ENCODE data around the gene TMTC3. TPM values are rescaled to one million over a fixed set of nuclear protein-coding genes. Genes with fewer than 3 reads are reported as not detected.

Gene TMTC3
- total RNA-seq, 1 donor = 71.7 TPM

DNA sequence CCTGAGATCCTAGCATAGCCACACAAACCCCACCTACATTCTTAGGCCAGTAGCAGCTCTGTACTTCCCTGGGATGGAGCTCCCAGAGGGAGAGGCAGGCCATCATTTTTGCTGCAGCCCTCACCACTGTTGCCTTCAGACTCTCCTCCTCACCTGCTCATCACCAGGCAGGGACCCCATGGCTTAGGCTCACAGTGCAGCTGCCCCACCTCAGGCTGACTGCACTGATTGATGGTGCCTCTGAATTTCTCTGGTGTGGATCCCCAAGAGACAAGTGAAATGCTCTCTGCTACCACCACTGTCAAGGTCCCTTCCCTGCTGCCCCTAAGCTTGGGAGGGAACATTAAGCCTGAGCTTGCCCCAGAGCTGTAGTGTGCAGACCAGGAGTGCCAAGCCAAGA, 76.2 kb downstream of the TMTC3 start:
- no peak overlapping the region for H3K4me3 ChIP-seq (ENCODE audit: low read depth, low read length)
- no peak for DNase-seq (ENCODE audit: low read depth)
- TF ChIP-seq CTCF (IDR thresholded peaks at IDR 0.05; ENCODE audit: insufficient read depth, low read depth, low read length) = no peak

DNA sequence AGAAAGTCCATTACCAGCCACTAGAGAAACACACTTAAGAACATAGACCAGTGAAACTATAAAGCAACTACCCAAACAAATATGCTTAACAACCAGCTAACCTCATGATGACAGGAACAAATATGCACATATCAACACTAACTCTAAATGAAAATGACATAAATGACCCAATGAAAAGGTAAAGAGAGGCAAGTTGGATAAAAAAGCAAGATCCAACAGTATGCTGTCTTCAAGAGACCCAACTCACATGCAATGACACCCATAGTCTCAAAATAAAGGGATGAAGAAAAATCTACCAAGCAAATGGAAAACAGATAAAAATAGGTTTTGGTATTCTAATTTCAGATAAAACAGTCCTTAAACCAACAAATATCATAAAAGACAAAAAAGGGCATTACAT, 77.8 kb downstream of the TMTC3 start:
- no peak overlapping the region for H3K4me3 ChIP-seq (ENCODE audit: low read depth, low read length)
- no peak for TF ChIP-seq CTCF (IDR thresholded peaks at IDR 0.05; ENCODE audit: insufficient read depth, low read depth, low read length)
- no peak for DNase-seq (ENCODE audit: low read depth)

- no peak for TF ChIP-seq CTCF (IDR thresholded peaks at IDR 0.05; ENCODE audit: insufficient read depth, low read depth, low read length)
- no peak overlapping the region for H3K4me3 ChIP-seq (ENCODE audit: low read depth, low read length)
- DNase-seq (ENCODE audit: low read depth) = no peak
Observed at GRCh38 chr12:88223519-88223918, 81.4 kb downstream of the TMTC3 start.

DNA sequence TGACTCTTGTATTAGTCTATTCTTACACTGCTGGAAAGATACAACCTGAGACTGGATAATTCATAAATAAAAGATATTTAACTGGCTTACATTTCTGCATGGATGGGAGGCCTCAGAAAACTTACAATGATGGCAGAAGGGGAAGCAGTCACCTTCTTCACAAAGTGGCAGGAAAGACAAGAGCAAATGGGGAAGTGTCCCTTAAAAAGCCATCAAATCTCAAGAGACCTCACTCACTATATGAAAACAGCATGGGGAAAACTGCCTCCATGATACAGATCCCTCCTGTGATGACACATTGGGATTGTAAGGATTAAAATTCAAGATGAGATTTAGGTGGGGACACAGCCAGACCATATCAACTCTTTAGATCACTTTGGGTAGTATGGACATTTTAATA, 83.7 kb downstream of the TMTC3 start:
- TF ChIP-seq CTCF (IDR thresholded peaks at IDR 0.05; ENCODE audit: insufficient read depth, low read depth, low read length) = no peak
- no peak overlapping the region for H3K4me3 ChIP-seq (ENCODE audit: low read depth, low read length)
- DNase-seq (ENCODE audit: low read depth) = no peak

DNA sequence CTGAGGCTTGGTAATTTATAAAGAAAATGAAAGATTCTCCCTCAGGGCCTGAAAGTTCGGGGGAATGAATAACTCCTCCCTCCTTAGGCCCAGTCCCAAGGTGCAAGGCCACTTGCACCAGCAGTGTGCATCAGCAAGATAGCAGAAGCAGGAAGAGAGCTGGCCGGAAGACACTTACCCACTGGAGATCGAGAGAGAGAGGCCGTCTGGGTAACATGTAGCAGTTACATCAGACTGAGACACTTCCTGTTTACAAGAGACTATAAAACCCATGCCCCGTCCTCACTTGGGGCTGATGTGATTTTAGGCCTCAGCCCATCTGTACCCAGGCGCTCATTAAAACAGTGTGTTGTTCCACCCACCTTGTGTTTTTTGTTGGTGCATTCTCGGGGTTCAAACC, 85.2 kb downstream of the TMTC3 start:
- DNase-seq (ENCODE audit: low read depth) = no peak
- H3K4me3 ChIP-seq (ENCODE audit: low read depth, low read length) = no peak overlapping the region
- no peak for TF ChIP-seq CTCF (IDR thresholded peaks at IDR 0.05; ENCODE audit: insufficient read depth, low read depth, low read length)

DNA sequence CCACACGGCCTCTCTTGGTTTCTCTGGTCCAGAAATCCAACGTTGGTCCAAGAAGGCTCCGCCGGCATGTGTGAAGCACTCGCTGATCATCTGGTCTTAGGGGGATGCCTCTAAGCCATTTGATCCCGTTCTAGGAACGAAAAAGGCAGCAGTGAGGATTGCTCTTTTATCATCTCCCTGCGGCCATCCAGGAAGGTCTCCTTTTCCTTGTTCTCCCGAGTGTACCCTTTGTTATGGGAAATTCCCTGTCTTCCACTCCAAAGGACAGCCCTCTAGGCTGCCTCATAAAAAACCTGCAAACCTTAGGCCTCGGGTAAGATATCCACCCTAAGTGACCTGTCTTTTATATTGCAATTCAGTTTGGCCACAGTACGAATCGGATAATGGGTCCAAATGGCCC, 85.8 kb downstream of the TMTC3 start:
- TF ChIP-seq CTCF (IDR thresholded peaks at IDR 0.05; ENCODE audit: insufficient read depth, low read depth, low read length) = no peak
- no peak overlapping the region for H3K4me3 ChIP-seq (ENCODE audit: low read depth, low read length)
- DNase-seq (ENCODE audit: low read depth) = no peak

GRCh38 chr12:88228720-88229119, 86.6 kb downstream of the TMTC3 start:
- no peak overlapping the region for H3K4me3 ChIP-seq (ENCODE audit: low read depth, low read length)
- TF ChIP-seq CTCF (IDR thresholded peaks at IDR 0.05; ENCODE audit: insufficient read depth, low read depth, low read length) = no peak
- no peak for DNase-seq (ENCODE audit: low read depth)

Data from fibroblast of villous mesenchyme (primary cell).